ENCODE results near the gene RIOK3. TPM values are rescaled to one million over a fixed set of nuclear protein-coding genes. Genes with fewer than 3 reads are reported as not detected.
"Not testable (repeated sequence)": the region's sequence is repeated elsewhere in the genome, so short reads cannot be mapped to it uniquely, and the experiment has no call there.

The RIOK3 gene
- polyA plus RNA-seq, 1 donor from 2014 or later, result 109 TPM

DNA sequence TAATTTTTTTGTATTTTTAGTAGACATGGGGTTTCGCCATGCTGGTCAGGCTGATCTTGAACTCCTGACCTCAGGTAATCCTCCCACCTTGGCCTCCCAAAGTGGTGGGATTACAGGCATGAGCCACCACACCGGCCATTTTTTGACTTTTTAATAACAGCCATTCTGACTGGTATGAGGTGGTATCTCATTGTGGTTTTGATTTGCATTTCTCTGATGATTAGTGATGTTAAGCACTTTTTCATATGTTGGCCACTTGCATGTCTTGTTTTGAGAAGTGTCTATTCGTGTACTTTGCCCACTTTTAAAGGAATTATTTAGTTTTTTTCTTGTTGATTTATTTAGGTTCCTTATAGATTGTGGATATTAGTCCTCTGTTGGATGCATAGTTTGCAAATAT, 23.5 kb upstream of the RIOK3 start:
- not testable (repeated sequence) for H2AFZ ChIP-seq (ENCODE audit: low read depth, low read length); H3F3A ChIP-seq (ENCODE audit: insufficient read depth, low read length, poor library complexity, severe bottlenecking); H3K4me2 ChIP-seq (ENCODE audit: low read length); H4K20me1 ChIP-seq (ENCODE audit: insufficient read depth); H3K4me3 ChIP-seq (ENCODE audit: low read length); H3K9me3 ChIP-seq (ENCODE audit: low read length); H3K9me2 ChIP-seq (ENCODE audit: insufficient read depth, low read length); H3K9ac ChIP-seq (ENCODE audit: low read length); H3K27ac ChIP-seq (ENCODE audit: low read length); H3K79me2 ChIP-seq (replicated peaks; ENCODE audit: insufficient read depth, low read length); H3K36me3 ChIP-seq (ENCODE audit: insufficient read depth, low read length); H3K27me3 ChIP-seq (ENCODE audit: insufficient read depth, low read depth, low read length)

DNA sequence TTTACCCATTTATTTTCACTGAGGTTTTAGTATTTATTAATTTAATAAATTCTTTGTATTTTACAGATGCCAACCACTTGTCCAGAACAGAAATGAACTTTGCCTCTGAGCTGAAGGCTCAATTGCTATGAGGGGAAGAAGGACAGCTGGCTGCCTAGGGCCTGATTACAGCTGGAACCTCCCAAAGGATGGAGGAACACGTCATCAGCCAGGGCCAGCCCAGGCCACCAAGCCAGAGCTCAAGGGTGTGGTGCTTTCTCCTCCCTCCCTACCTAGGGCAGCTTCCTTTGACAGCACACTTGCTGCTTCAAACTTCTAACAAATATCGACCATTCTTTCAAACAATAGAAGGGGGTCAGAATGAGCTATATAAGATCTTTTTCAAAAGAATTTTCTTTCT, 19.7 kb upstream of the RIOK3 start:
- no peak overlapping the region for H3K27ac ChIP-seq (ENCODE audit: low read length)
- H2AFZ ChIP-seq (ENCODE audit: low read depth, low read length), result no peak overlapping the region
- no peaks in the 10 kb centered on the region for H3F3A ChIP-seq (ENCODE audit: insufficient read depth, low read length, poor library complexity, severe bottlenecking)
- no peak overlapping the region for H3K9ac ChIP-seq (ENCODE audit: low read length)
- no peaks in the 10 kb centered on the region for H3K79me2 ChIP-seq (replicated peaks; ENCODE audit: insufficient read depth, low read length)
- H3K27me3 ChIP-seq (ENCODE audit: insufficient read depth, low read depth, low read length), result no peaks in the 10 kb centered on the region
- no peak overlapping the region for H3K4me3 ChIP-seq (ENCODE audit: low read length)
- TF ChIP-seq EZH2 (IDR thresholded peaks at IDR 0.05; ENCODE audit: borderline replicate concordance, insufficient read depth, low read length, poor library complexity, severe bottlenecking) (no peak), EP300 (conservative IDR thresholded peaks at IDR 0.05; ENCODE audit: poor library complexity, severe bottlenecking) (no peak), SMC3 (conservative IDR thresholded peaks at IDR 0.05; ENCODE audit: poor library complexity) (no peak), TAF1 (IDR thresholded peaks at IDR 0.05; ENCODE audit: low read depth) (no peak), POLR2AphosphoS5 (IDR thresholded peaks at IDR 0.05) (no peak), MXI1 (conservative IDR thresholded peaks at IDR 0.05; ENCODE audit: poor library complexity, severe bottlenecking) (no peak), RAD21 (conservative IDR thresholded peaks at IDR 0.05) (no peak)
- TF ChIP-seq, protein P1, sequence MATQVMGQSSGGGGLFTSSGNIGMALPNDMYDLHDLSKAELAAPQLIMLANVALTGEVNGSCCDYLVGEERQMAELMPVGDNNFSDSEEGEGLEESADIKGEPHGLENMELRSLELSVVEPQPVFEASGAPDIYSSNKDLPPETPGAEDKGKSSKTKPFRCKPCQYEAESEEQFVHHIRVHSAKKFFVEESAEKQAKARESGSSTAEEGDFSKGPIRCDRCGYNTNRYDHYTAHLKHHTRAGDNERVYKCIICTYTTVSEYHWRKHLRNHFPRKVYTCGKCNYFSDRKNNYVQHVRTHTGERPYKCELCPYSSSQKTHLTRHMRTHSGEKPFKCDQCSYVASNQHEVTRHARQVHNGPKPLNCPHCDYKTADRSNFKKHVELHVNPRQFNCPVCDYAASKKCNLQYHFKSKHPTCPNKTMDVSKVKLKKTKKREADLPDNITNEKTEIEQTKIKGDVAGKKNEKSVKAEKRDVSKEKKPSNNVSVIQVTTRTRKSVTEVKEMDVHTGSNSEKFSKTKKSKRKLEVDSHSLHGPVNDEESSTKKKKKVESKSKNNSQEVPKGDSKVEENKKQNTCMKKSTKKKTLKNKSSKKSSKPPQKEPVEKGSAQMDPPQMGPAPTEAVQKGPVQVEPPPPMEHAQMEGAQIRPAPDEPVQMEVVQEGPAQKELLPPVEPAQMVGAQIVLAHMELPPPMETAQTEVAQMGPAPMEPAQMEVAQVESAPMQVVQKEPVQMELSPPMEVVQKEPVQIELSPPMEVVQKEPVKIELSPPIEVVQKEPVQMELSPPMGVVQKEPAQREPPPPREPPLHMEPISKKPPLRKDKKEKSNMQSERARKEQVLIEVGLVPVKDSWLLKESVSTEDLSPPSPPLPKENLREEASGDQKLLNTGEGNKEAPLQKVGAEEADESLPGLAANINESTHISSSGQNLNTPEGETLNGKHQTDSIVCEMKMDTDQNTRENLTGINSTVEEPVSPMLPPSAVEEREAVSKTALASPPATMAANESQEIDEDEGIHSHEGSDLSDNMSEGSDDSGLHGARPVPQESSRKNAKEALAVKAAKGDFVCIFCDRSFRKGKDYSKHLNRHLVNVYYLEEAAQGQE (IDR thresholded peaks at IDR 0.05; ENCODE audit: borderline replicate concordance), result no peak
- TF ChIP-seq, protein P2, sequence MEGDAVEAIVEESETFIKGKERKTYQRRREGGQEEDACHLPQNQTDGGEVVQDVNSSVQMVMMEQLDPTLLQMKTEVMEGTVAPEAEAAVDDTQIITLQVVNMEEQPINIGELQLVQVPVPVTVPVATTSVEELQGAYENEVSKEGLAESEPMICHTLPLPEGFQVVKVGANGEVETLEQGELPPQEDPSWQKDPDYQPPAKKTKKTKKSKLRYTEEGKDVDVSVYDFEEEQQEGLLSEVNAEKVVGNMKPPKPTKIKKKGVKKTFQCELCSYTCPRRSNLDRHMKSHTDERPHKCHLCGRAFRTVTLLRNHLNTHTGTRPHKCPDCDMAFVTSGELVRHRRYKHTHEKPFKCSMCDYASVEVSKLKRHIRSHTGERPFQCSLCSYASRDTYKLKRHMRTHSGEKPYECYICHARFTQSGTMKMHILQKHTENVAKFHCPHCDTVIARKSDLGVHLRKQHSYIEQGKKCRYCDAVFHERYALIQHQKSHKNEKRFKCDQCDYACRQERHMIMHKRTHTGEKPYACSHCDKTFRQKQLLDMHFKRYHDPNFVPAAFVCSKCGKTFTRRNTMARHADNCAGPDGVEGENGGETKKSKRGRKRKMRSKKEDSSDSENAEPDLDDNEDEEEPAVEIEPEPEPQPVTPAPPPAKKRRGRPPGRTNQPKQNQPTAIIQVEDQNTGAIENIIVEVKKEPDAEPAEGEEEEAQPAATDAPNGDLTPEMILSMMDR (IDR thresholded peaks at IDR 0.05; ENCODE audit: poor library complexity, severe bottlenecking), result no peak
- no peak overlapping the region for H3K4me2 ChIP-seq (ENCODE audit: low read length)
- no peaks in the 10 kb centered on the region for H4K20me1 ChIP-seq (ENCODE audit: insufficient read depth)
- no peaks in the 10 kb centered on the region for H3K36me3 ChIP-seq (ENCODE audit: insufficient read depth, low read length)
- H3K9me3 ChIP-seq (ENCODE audit: low read length), result no peaks in the 10 kb centered on the region
- H3K9me2 ChIP-seq (ENCODE audit: insufficient read depth, low read length), result no peaks in the 10 kb centered on the region
